PC-3 (cell line): ENCODE data around the gene ZNF441. TPM values are rescaled to one million over a fixed set of nuclear protein-coding genes. Genes with fewer than 3 reads are reported as not detected.

Experiments
- ATAC-seq: fragments of 200-7000 bp; cut with Tn5 transposase; 2 replicates; pipeline ENCODE4 v1.9.1; 2020; ENCODE audit warnings: mild to moderate bottlenecking, moderate library complexity
- BruUV-seq: library from RNA; stranded (reverse); fragments of 400-500 nt; replicated peaks from 2 replicates; lab custom pipeline; 2021; lab: Mats Ljungman, UMichigan
- CTCF ChIA-PET: fragments of 300-600 bp; sonication (Branson Sonifier 250); formaldehyde crosslinking; loops from one replicate; lab custom pipeline; 2022; ENCODE audit warnings: antibody characterized with exemption; lab: Charles Lee
- POLR2A ChIA-PET: fragments of 300-600 bp; sonication (Branson Sonifier 250); formaldehyde crosslinking; loops from one replicate; lab custom pipeline; 2022; ENCODE audit warnings: antibody characterized with exemption; ENCODE audit not compliant: unreplicated experiment; lab: Charles Lee
- DNase-seq: peaks from one replicate; pipeline ENCODE4 v3.0.0-alpha.2; 2015
- H2AFZ ChIP-seq: fragments of 300-600 bp; sonication (generic); 2 replicates; pipeline ENCODE4 v1.6.0; 2016; ENCODE audit warnings: antibody characterized with exemption, low read length
- H3F3A ChIP-seq: fragments of 300-600 bp; sonication (generic); one replicate; pipeline ENCODE4 v1.6.0; 2017; ENCODE audit warnings: antibody characterized with exemption, low read length, control low read depth, mild to moderate bottlenecking; ENCODE audit not compliant: unreplicated experiment
- H3K27ac ChIP-seq: fragments of 300-600 bp; sonication (generic); 2 replicates; pipeline ENCODE4 v1.5.1; 2016; ENCODE audit warnings: mild to moderate bottlenecking, low read length
- H3K27me3 ChIP-seq: fragments of 300-600 bp; sonication (generic); 2 replicates; pipeline ENCODE4 v1.6.1; 2016; ENCODE audit warnings: low read length, mixed read lengths
- H3K36me3 ChIP-seq: fragments of 300-600 bp; sonication (generic); 2 replicates; pipeline ENCODE4 v1.6.1; 2016; ENCODE audit warnings: low read depth, mixed run types, low read length, mixed read lengths
- H3K4me1 ChIP-seq: fragments of 300-600 bp; sonication (generic); 2 replicates; pipeline ENCODE4 v1.5.1; 2016; ENCODE audit warnings: low read length; ENCODE audit not compliant: insufficient read depth
- H3K4me2 ChIP-seq: fragments of 300-600 bp; sonication (generic); 2 replicates; pipeline ENCODE4 v1.6.0; 2016; ENCODE audit warnings: low read length
- H3K4me3 ChIP-seq: fragments of 300-600 bp; sonication (generic); 2 replicates; pipeline ENCODE4 v1.5.1; 2016; ENCODE audit warnings: mild to moderate bottlenecking, low read length, mixed read lengths
- H3K79me2 ChIP-seq: fragments of 300-600 bp; sonication (generic); 2 replicates; pipeline ENCODE4 v1.6.1; 2017; ENCODE audit warnings: low read length, mixed read lengths
- H3K9ac ChIP-seq: fragments of 300-600 bp; sonication (generic); 2 replicates; pipeline ENCODE4 v1.6.0; 2016; ENCODE audit warnings: mild to moderate bottlenecking, low read length
- H3K9me2 ChIP-seq: fragments of 300-600 bp; sonication (generic); replicated peaks from 2 replicates; pipeline ENCODE4 v1.6.1; 2016; ENCODE audit warnings: mixed run types, low read length, mixed read lengths
- H3K9me3 ChIP-seq: fragments of 300-600 bp; sonication (generic); 2 replicates; pipeline ENCODE4 v1.6.1; 2016; ENCODE audit warnings: low read length, mixed read lengths
- H4K20me1 ChIP-seq: fragments of 300-600 bp; sonication (generic); 2 replicates; pipeline ENCODE4 v1.6.1; 2016; ENCODE audit warnings: low read length, mixed read lengths
- CTCF ChIP-seq: fragments of 300-600 bp; sonication (generic); conservative IDR thresholded peaks from 2 replicates; pipeline ENCODE4 v1.5.1; 2017; ENCODE audit warnings: antibody characterized with exemption, low read depth, mild to moderate bottlenecking, low read length
- EZH2 ChIP-seq: fragments of 300-600 bp; sonication (generic); IDR thresholded peaks from one replicate; pipeline ENCODE4 v1.6.1; 2017; ENCODE audit warnings: antibody characterized with exemption, mild to moderate bottlenecking, low read length; ENCODE audit not compliant: unreplicated experiment
- EZH2phosphoT487 ChIP-seq: fragments of 300-600 bp; sonication (generic); IDR thresholded peaks from 2 replicates; pipeline ENCODE4 v1.6.1; 2018; ENCODE audit warnings: mild to moderate bottlenecking, antibody characterized with exemption, low read length, borderline replicate concordance
- intact Hi-C: fragments of 100-400 bp; cut with micrococcal nuclease; formaldehyde crosslinking; loops from 2 replicates; pipeline ENCODE4 v1.9.0; 2023
- total RNA-seq: library from RNA; depleted of rRNA; stranded (reverse); fragments of >200 nt; gene quantifications from 2 replicates; pipeline ENCODE4 v1.2.3, GENCODE V29; 2014

Gene ZNF441
- total RNA-seq, 1 experiment from 2014 or later = 6.9 TPM

DNA sequence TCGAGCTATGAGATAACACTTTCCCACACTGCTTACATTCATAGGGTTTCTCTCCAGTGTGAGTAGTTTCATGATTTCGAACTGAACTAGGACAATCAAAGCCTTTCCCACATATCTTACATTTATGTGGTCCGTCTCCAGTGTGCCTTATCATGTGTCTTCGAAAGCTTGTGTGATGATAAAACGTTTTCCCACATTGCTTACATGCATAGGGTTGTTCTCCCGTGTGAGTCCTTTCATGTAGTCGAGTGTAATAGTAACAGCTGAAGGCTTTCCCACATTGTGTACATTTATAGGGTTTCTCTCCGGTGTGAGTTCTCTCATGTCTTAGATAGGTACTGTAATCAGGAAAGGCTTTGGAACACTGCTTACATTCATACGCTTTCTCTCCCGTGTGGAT, 44.4 kb upstream of the ZNF441 start:
- TF ChIP-seq CTCF = no peak
- no peak for TF ChIP-seq EZH2phosphoT487
- no peak for TF ChIP-seq EZH2
- no peak for DNase-seq
- Histone ChIP-seq H3K79me2 (peaks cover 9% of the 10 kb centered on the region; the same call in 1 of the 2 replicates), H3K4me3 (peak overlapping the region; percentile 9; the same call in 1 of the 2 replicates), H4K20me1 (no peaks in the 10 kb centered on the region), H3F3A (no peaks in the 10 kb centered on the region), H3K9me2 (no peaks in the 10 kb centered on the region), H3K9me3 (peaks cover 62% of the 10 kb centered on the region), H3K9ac (no peak overlapping the region), H3K4me1 (no peaks in the 10 kb centered on the region), H2AFZ (no peak overlapping the region), H3K4me2 (no peak overlapping the region), H3K27ac (no peak overlapping the region), H3K27me3 (no peaks in the 10 kb centered on the region), H3K36me3 (peaks cover 72% of the 10 kb centered on the region)
- intact Hi-C loops = no loop called here
- POLR2A ChIA-PET = no interaction called here
- CTCF ChIA-PET = no interaction called here
- BruUV-seq = no TSS peak
- no peak for ATAC-seq

DNA sequence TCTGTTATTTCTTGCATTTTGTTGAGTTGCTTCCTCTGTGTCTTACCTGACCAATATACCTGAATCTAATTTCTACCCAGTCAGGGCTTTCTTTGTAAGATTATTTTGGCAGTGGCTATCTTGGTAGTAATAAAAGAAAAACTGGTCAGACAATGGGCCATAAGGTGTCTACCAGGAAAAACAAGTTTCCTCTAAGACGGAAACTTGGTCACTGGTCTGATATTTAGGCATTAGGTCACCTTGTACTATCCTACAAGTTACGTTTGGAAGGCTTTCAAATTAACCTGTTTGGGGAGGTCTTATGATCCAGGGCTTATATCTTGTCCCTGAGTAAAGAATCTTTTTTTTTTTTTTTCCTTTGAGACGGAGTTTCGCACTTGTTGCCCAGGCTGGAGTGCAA, 37.2 kb upstream of the ZNF441 start:
- BruUV-seq = no TSS peak
- Histone ChIP-seq H3K4me1 (peaks cover 9% of the 10 kb centered on the region; the same call in 1 of the 2 replicates), H3K79me2 (peaks cover 70% of the 10 kb centered on the region), H3K9me2 (no peaks in the 10 kb centered on the region), H3K36me3 (peaks cover 61% of the 10 kb centered on the region), H3K27me3 (no peaks in the 10 kb centered on the region), H3K4me3 (no peak overlapping the region), H3K4me2 (no peak overlapping the region), H3F3A (no peaks in the 10 kb centered on the region), H3K27ac (no peak overlapping the region), H2AFZ (no peak overlapping the region), H3K9me3 (peaks cover 21% of the 10 kb centered on the region), H4K20me1 (no peaks in the 10 kb centered on the region), H3K9ac (no peak overlapping the region)
- ChIA-PET POLR2A (no interaction called here), CTCF (no interaction called here)
- DNase-seq (peak; percentile 67), ATAC-seq (no peak)
- intact Hi-C loops = no loop called here
- TF ChIP-seq EZH2 = no peak
- TF ChIP-seq EZH2phosphoT487 = no peak
- TF ChIP-seq CTCF = no peak

GRCh38 chr19:11735375-11735774, 31.4 kb upstream of the ZNF441 start:
- POLR2A ChIA-PET = no interaction called here
- Histone ChIP-seq H4K20me1 (peaks cover 9% of the 10 kb centered on the region; the same call in 1 of the 2 replicates), H3K9ac (no peak overlapping the region), H3K9me2 (no peaks in the 10 kb centered on the region), H3K4me1 (peaks cover 29% of the 10 kb centered on the region), H2AFZ (no peak overlapping the region), H3K4me2 (no peak overlapping the region), H3K36me3 (peaks cover 21% of the 10 kb centered on the region), H3K27me3 (no peaks in the 10 kb centered on the region), H3K4me3 (no peak overlapping the region), H3K9me3 (0 out of 2 replicates have a peak, but pooled peaks cover 5% of the 10 kb centered on the region), H3K79me2 (peaks cover 78% of the 10 kb centered on the region), H3K27ac (no peak overlapping the region), H3F3A (no peaks in the 10 kb centered on the region)
- BruUV-seq = no TSS peak
- intact Hi-C loops = no loop called here
- no peak for TF ChIP-seq CTCF
- no peak for TF ChIP-seq EZH2
- no peak for TF ChIP-seq EZH2phosphoT487
- CTCF ChIA-PET = no interaction called here
- DNase-seq = peak; percentile 27
- no peak for ATAC-seq
